GM18526 (cell line): ENCODE measurements around the gene FOXN4.

Experiments
- POLR2A ChIP-seq: IDR thresholded peaks from 3 replicates; pipeline ENCODE4 v1.6.1; 2011; ENCODE audit not compliant: insufficient read length; ENCODE audit errors: extremely low read depth

The FOXN4 gene

GRCh38 chr12:109234012-109234411 lies 75.1 kb downstream of the FOXN4 start:
- TF ChIP-seq POLR2A = no peak

GRCh38 chr12:109232731-109233130 lies 76.4 kb downstream of the FOXN4 start:
- no peak for TF ChIP-seq POLR2A

GRCh38 chr12:109230193-109230592 lies 78.9 kb downstream of the FOXN4 start:
- no peak for TF ChIP-seq POLR2A

GRCh38 chr12:109228664-109229063 lies 80.4 kb downstream of the FOXN4 start:
- no peak for TF ChIP-seq POLR2A
